Activated T-cell treated with anti-CD3 and anti-CD28 coated beads, Interleukin-2, amount 50 U/mL, for 72 hours (primary cell): ENCODE results near the gene KCTD2. TPM values are rescaled to one million over a fixed set of nuclear protein-coding genes. Genes with fewer than 3 reads are reported as not detected.
"Not testable (repeated sequence)": the region's sequence is repeated elsewhere in the genome, so short reads cannot be mapped to it uniquely, and the experiment has no call there.

Source experiments
- ATAC-seq, 2 donors: fragments of 150-1000 bp; cut with Tn5 transposase; replicated peaks in 1 of 2; 2 replicates each; pipeline ENCODE4 v1.10.0; 2021; ENCODE audit warnings: moderate library complexity in 2 of 2, mild to moderate bottlenecking in 1 of 2
- DNase-seq, 2 donors: peaks; one replicate each; pipeline ENCODE4 v3.0.0; 2021 to 2022; ENCODE audit warnings: mixed read lengths in 1 of 2
- H3K27ac Mint-ChIP-seq: one replicate; pipeline ENCODE4 v1.8.0; 2022; ENCODE audit warnings: mild to moderate bottlenecking, moderate library complexity, mixed read lengths
- H3K27me3 Mint-ChIP-seq: one replicate; pipeline ENCODE4 v1.8.0; 2022; ENCODE audit warnings: low read depth, mixed read lengths
- H3K36me3 Mint-ChIP-seq, 2 donors: one replicate each; pipeline ENCODE4 v1.8.0; 2022; ENCODE audit warnings: mixed read lengths in 2 of 2, mild to moderate bottlenecking in 1 of 2; ENCODE audit not compliant: insufficient read depth in 2 of 2
- H3K4me1 Mint-ChIP-seq: one replicate; pipeline ENCODE4 v1.8.0; 2022; ENCODE audit warnings: low read depth, mixed read lengths
- H3K4me3 Mint-ChIP-seq, 2 donors: one replicate each; pipeline ENCODE4 v1.8.0; 2022; ENCODE audit warnings: mild to moderate bottlenecking in 2 of 2, mixed read lengths in 2 of 2, moderate library complexity in 2 of 2
- H3K9me3 Mint-ChIP-seq, 2 donors: one replicate each; pipeline ENCODE4 v1.8.0; 2022; ENCODE audit warnings: mixed read lengths in 2 of 2
- total RNA-seq, 2 donors: library from RNA; stranded (reverse); gene quantifications; one replicate each; pipeline ENCODE4 v1.2.3, GENCODE V29; 2022

Gene KCTD2
- total RNA-seq, 2 donors from 2014 or later: 21.4 to 24.1 TPM

GRCh38 chr17:75010683-75011400 lies 36.2 kb upstream of the KCTD2 start:
- Mint-ChIP-seq H3K9me3 (no peaks in the 10 kb centered on the region), H3K4me1 (peaks cover 40% of the 10 kb centered on the region), H3K27me3 (no peaks in the 10 kb centered on the region), H3K4me3 (peak overlapping the region; percentile 21 to 93), H3K27ac (no peak overlapping the region), H3K36me3 (peaks cover 4 to 5% of the 10 kb centered on the region in 2 donors)
- ATAC-seq: no peak
- DNase-seq: no peak

GRCh38 chr17:75011401-75012095 lies 35.5 kb upstream of the KCTD2 start:
- H3K27me3 Mint-ChIP-seq: no peaks in the 10 kb centered on the region
- peak overlapping the region; percentile 79 to 93 for H3K4me3 Mint-ChIP-seq
- H3K27ac Mint-ChIP-seq: peak overlapping the region; percentile 95
- no peak for DNase-seq
- H3K4me1 Mint-ChIP-seq: peaks cover 40% of the 10 kb centered on the region
- no peak for ATAC-seq
- H3K36me3 Mint-ChIP-seq: peaks cover 6% of the 10 kb centered on the region in 2 donors
- no peaks in the 10 kb centered on the region for H3K9me3 Mint-ChIP-seq

GRCh38 chr17:75012096-75012345 lies 35.0 kb upstream of the KCTD2 start:
- Mint-ChIP-seq H3K27ac (peak overlapping the region; percentile 95), H3K9me3 (no peaks in the 10 kb centered on the region), H3K4me3 (peak overlapping the region; percentile 79 to 93), H3K36me3 (peaks cover 6% of the 10 kb centered on the region in 2 donors), H3K27me3 (no peaks in the 10 kb centered on the region), H3K4me1 (peaks cover 40% of the 10 kb centered on the region)
- DNase-seq: no peak
- ATAC-seq: no peak

GRCh38 chr17:75012346-75013091 lies 34.5 kb upstream of the KCTD2 start, which contains the start of gene MRPL58:
Gene MRPL58, plus strand, starts transcription at chr17:75012670. Its CDS starts 17 bp downstream, at chr17:75012687.
- Mint-ChIP-seq H3K36me3 (peaks cover 6% of the 10 kb centered on the region in 2 donors), H3K27me3 (no peaks in the 10 kb centered on the region), H3K4me1 (peaks cover 40% of the 10 kb centered on the region), H3K4me3 (peak within 1 kb of the TSS; percentile 79 to 93), H3K27ac (peak within 1 kb of the TSS; percentile 95), H3K9me3 (no peaks in the 10 kb centered on the region)
- peak; percentile 88 to 90 for DNase-seq
- ATAC-seq: peak; percentile 95 to 96

- Mint-ChIP-seq H3K27me3 (no peaks in the 10 kb centered on the region), H3K9me3 (no peaks in the 10 kb centered on the region), H3K27ac (peak overlapping the region; percentile 16), H3K36me3 (peaks cover 6% of the 10 kb centered on the region in 2 donors), H3K4me1 (peaks cover 40% of the 10 kb centered on the region), H3K4me3 (peak overlapping the region; percentile 79 to 93)
- DNase-seq (no peak), ATAC-seq (no peak)
Measured at GRCh38 chr17:75013092-75013559, 33.9 kb upstream of the KCTD2 start.

- no peak for DNase-seq
- ATAC-seq: no peak
- H3K4me3 Mint-ChIP-seq: no peak overlapping the region
- peaks cover 7 to 27% of the 10 kb centered on the region in 2 donors for H3K36me3 Mint-ChIP-seq
- H3K27me3 Mint-ChIP-seq: no peaks in the 10 kb centered on the region
- H3K4me1 Mint-ChIP-seq: peaks cover 13% of the 10 kb centered on the region
- H3K27ac Mint-ChIP-seq: no peak overlapping the region
- no peaks in the 10 kb centered on the region for H3K9me3 Mint-ChIP-seq
Measured at GRCh38 chr17:75019146-75019545, 27.9 kb upstream of the KCTD2 start.

GRCh38 chr17:75019710-75020109 lies 27.3 kb upstream of the KCTD2 start:
- H3K4me3 Mint-ChIP-seq: no peak overlapping the region
- H3K4me1 Mint-ChIP-seq: peaks cover 8% of the 10 kb centered on the region
- H3K27me3 Mint-ChIP-seq: no peaks in the 10 kb centered on the region
- H3K9me3 Mint-ChIP-seq: no peaks in the 10 kb centered on the region
- no peak overlapping the region for H3K27ac Mint-ChIP-seq
- ATAC-seq (no peak), DNase-seq (no peak)
- H3K36me3 Mint-ChIP-seq: peaks cover 7 to 26% of the 10 kb centered on the region in 2 donors

- no peak overlapping the region for H3K4me3 Mint-ChIP-seq
- no peak for DNase-seq
- no peak for ATAC-seq
- no peaks in the 10 kb centered on the region for H3K27me3 Mint-ChIP-seq
- no peak overlapping the region for H3K27ac Mint-ChIP-seq
- H3K9me3 Mint-ChIP-seq: no peaks in the 10 kb centered on the region
- peaks cover 5% of the 10 kb centered on the region for H3K4me1 Mint-ChIP-seq
- H3K36me3 Mint-ChIP-seq: peaks cover 6 to 22% of the 10 kb centered on the region in 2 donors
Measured at GRCh38 chr17:75020331-75021110, 26.5 kb upstream of the KCTD2 start.

- Mint-ChIP-seq H3K4me1 (peaks cover 6% of the 10 kb centered on the region), H3K9me3 (no peaks in the 10 kb centered on the region), H3K27ac (no peak overlapping the region), H3K4me3 (peak overlapping the region; percentile 37 to 52), H3K27me3 (no peaks in the 10 kb centered on the region), H3K36me3 (peaks cover 3 to 23% of the 10 kb centered on the region in 2 donors)
- DNase-seq (peak; percentile 30 to 44), ATAC-seq (peak; percentile 28 to 58)
Measured at GRCh38 chr17:75024686-75025397, 22.2 kb upstream of the KCTD2 start.

GRCh38 chr17:75025398-75025734 lies 21.7 kb upstream of the KCTD2 start:
- H3K4me3 Mint-ChIP-seq: peak overlapping the region; percentile 37 to 52
- not testable (repeated sequence) for H3K27me3 Mint-ChIP-seq, H3K4me1 Mint-ChIP-seq, DNase-seq, H3K27ac Mint-ChIP-seq, H3K9me3 Mint-ChIP-seq
- peak; percentile 15 to 20 for ATAC-seq
- H3K36me3 Mint-ChIP-seq: peaks cover 3 to 22% of the 10 kb centered on the region in 2 donors

- not testable (repeated sequence) for H3K4me1 Mint-ChIP-seq, H3K9me3 Mint-ChIP-seq, DNase-seq, H3K27ac Mint-ChIP-seq, ATAC-seq, H3K27me3 Mint-ChIP-seq, H3K4me3 Mint-ChIP-seq
- H3K36me3 Mint-ChIP-seq: peaks cover 0 to 12% of the 10 kb centered on the region in 2 donors
Measured at GRCh38 chr17:75026650-75027049, 20.4 kb upstream of the KCTD2 start.

GRCh38 chr17:75030161-75030560 lies 16.9 kb upstream of the KCTD2 start:
- no peaks in the 10 kb centered on the region for H3K27me3 Mint-ChIP-seq
- H3K4me1 Mint-ChIP-seq: peaks cover 35% of the 10 kb centered on the region
- H3K9me3 Mint-ChIP-seq: peaks cover 0 to 2% of the 10 kb centered on the region in 2 donors
- H3K27ac Mint-ChIP-seq: no peak overlapping the region
- H3K36me3 Mint-ChIP-seq: peaks cover 2 to 3% of the 10 kb centered on the region in 2 donors
- H3K4me3 Mint-ChIP-seq: no peak overlapping the region
- ATAC-seq: no peak
- DNase-seq: no peak
